Measurements from ENCODE around the gene PSEN1. TPM values are rescaled to one million over a fixed set of nuclear protein-coding genes. Genes with fewer than 3 reads are reported as not detected.

Gene PSEN1
- total RNA-seq, 1 experiment from 2014 or later: 41.4 TPM

- CTCF ChIA-PET: no interaction called here
- no TSS peak for BruUV-seq (replicated peaks)
- no peaks in the 10 kb centered on the region for H3K9me3 ChIP-seq (ENCODE audit: low read length)
- H3K27ac ChIP-seq (ENCODE audit: low read length): no peak overlapping the region
- no peak overlapping the region for H3K4me3 ChIP-seq (ENCODE audit: low read length)
- no peak overlapping the region for H3K9ac ChIP-seq (ENCODE audit: low read length)
- peaks cover 56% of the 10 kb centered on the region for H3K27me3 ChIP-seq (ENCODE audit: low read length)
- TF ChIP-seq EZH2phosphoT487 (IDR thresholded peaks at IDR 0.05; ENCODE audit: borderline replicate concordance, low read length) (no peak), EZH2 (IDR thresholded peaks at IDR 0.05; ENCODE audit: low read length, unreplicated experiment) (no peak), CTCF (conservative IDR thresholded peaks at IDR 0.05; ENCODE audit: low read depth, low read length) (no peak)
- H3K4me1 ChIP-seq (ENCODE audit: insufficient read depth, low read length): peaks cover 30% of the 10 kb centered on the region
- no peak for DNase-seq
- intact Hi-C loops (cut with micrococcal nuclease): no loop called here
- POLR2A ChIA-PET (ENCODE audit: unreplicated experiment): interaction anchor here (0.6 kb wide), 1 partner anchor 44 kb away, joined by 4 read pairs; no protein-coding TSS in a partner anchor
- no peak overlapping the region for H3K4me2 ChIP-seq (ENCODE audit: low read length)
- H3K79me2 ChIP-seq (ENCODE audit: low read length): no peaks in the 10 kb centered on the region
- no peaks in the 10 kb centered on the region for H3K9me2 ChIP-seq (replicated peaks; ENCODE audit: low read length)
- H3F3A ChIP-seq (ENCODE audit: low read length, unreplicated experiment): no peaks in the 10 kb centered on the region
- no peaks in the 10 kb centered on the region for H3K36me3 ChIP-seq (ENCODE audit: low read depth, low read length)
- no peak overlapping the region for H2AFZ ChIP-seq (ENCODE audit: low read length)
- H4K20me1 ChIP-seq (ENCODE audit: low read length): peaks cover 5% of the 10 kb centered on the region; the same call in 1 of the 2 replicates
- ATAC-seq: no peak
Observed at GRCh38 chr14:73236157-73236556, 99.8 kb downstream of the PSEN1 start.

DNA sequence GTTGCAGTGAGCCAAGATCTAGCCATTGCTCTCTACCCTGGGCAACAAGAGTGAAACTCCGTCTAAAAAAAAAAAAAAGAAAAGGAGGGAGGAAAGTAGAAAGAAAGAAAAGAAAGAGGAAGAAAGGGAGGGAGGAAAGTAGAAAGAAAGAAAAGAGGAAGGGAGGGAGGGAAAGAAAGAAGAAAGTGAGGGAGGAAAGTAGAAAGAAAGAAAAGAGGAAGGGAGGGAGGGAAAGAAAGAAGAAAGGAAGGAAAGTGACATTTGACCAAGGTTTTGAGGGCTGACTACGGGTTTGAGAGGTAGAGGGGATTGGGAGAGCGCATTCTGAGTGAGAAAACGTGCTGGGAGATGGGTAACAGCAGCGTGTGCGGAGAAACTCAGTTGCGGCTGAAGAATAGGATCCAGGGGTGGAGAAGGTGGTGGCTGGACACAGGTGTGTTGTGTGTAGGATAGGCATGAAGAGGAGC lies 100.5 kb downstream of the PSEN1 start:
- H3K9me2 ChIP-seq (replicated peaks; ENCODE audit: low read length): no peaks in the 10 kb centered on the region
- no peak overlapping the region for H3K4me3 ChIP-seq (ENCODE audit: low read length)
- no peak overlapping the region for H2AFZ ChIP-seq (ENCODE audit: low read length)

More for the DNA sequence above, 100.5 kb downstream of the PSEN1 start:
- Histone ChIP-seq H3K27me3 (ENCODE audit: low read length) (peaks cover 56% of the 10 kb centered on the region), H3F3A (ENCODE audit: low read length, unreplicated experiment) (no peaks in the 10 kb centered on the region), H3K9ac (ENCODE audit: low read length) (no peak overlapping the region), H3K4me1 (ENCODE audit: insufficient read depth, low read length) (peaks cover 30% of the 10 kb centered on the region), H4K20me1 (ENCODE audit: low read length) (peaks cover 5% of the 10 kb centered on the region; the same call in 1 of the 2 replicates), H3K9me3 (ENCODE audit: low read length) (no peaks in the 10 kb centered on the region), H3K36me3 (ENCODE audit: low read depth, low read length) (no peaks in the 10 kb centered on the region), H3K79me2 (ENCODE audit: low read length) (no peaks in the 10 kb centered on the region), H3K4me2 (ENCODE audit: low read length) (no peak overlapping the region), H3K27ac (ENCODE audit: low read length) (no peak overlapping the region)
- ChIA-PET POLR2A (ENCODE audit: unreplicated experiment) (no interaction called here), CTCF (no interaction called here)
- TF ChIP-seq EZH2 (IDR thresholded peaks at IDR 0.05; ENCODE audit: low read length, unreplicated experiment) (no peak), CTCF (conservative IDR thresholded peaks at IDR 0.05; ENCODE audit: low read depth, low read length) (no peak), EZH2phosphoT487 (IDR thresholded peaks at IDR 0.05; ENCODE audit: borderline replicate concordance, low read length) (no peak)
- BruUV-seq (replicated peaks): no TSS peak
- ATAC-seq: no peak
- no peak for DNase-seq
- intact Hi-C loops (cut with micrococcal nuclease): no loop called here

All from PC-3 (cell line).